Peyer's patch (tissue), 4 donors: Measurements from ENCODE around the gene EML1.

Experiments used
- CTCF ChIP-seq, 6 experiments: fragments of 450-650 bp in 4 of 6; fragments of 200-600 bp in 2 of 6; sonication (generic) in 1 of 6; IDR thresholded peaks; one replicate each; pipeline ENCODE4 v1.5.1; 2017 to 2019; ENCODE audit warnings: antibody characterized with exemption in 6 of 6, mild to moderate bottlenecking in 3 of 6, moderate library complexity in 1 of 6
- POLR2A ChIP-seq, 2 donors: fragments of 450-650 bp; IDR thresholded peaks; one replicate each; pipeline ENCODE4 v1.5.1; 2017; ENCODE audit warnings: antibody characterized with exemption in 2 of 2, mild to moderate bottlenecking in 2 of 2, moderate library complexity in 2 of 2

GRCh38 chr14:99874306-99874705 lies 81.1 kb downstream of the EML1 start:
- TF ChIP-seq POLR2A (IDR thresholded peaks at IDR 0.05): no peak
- no peak for TF ChIP-seq CTCF (IDR thresholded peaks at IDR 0.05)
